GM18951 (cell line): Measurements from ENCODE around the gene ACSS1.
A peak's percentile ranks its signal among the peaks of the same experiment; 100 is the strongest.

ENCODE experiments used
- POLR2A ChIP-seq: IDR thresholded peaks from 4 replicates; pipeline ENCODE4 v1.6.1; 2011; ENCODE audit warnings: mild to moderate bottlenecking; ENCODE audit not compliant: insufficient read length, insufficient read depth; ENCODE audit errors: extremely low read depth
- in situ Hi-C: fragments of 300-500 bp; cut with MboI; formaldehyde crosslinking; loops from one replicate; pipeline ENCODE4 v1.12.0; 2022; ENCODE audit warnings: low sequenced_read_pairs, mixed read lengths, inconsistent platforms; ENCODE audit not compliant: unreplicated experiment

The ACSS1 gene

DNA sequence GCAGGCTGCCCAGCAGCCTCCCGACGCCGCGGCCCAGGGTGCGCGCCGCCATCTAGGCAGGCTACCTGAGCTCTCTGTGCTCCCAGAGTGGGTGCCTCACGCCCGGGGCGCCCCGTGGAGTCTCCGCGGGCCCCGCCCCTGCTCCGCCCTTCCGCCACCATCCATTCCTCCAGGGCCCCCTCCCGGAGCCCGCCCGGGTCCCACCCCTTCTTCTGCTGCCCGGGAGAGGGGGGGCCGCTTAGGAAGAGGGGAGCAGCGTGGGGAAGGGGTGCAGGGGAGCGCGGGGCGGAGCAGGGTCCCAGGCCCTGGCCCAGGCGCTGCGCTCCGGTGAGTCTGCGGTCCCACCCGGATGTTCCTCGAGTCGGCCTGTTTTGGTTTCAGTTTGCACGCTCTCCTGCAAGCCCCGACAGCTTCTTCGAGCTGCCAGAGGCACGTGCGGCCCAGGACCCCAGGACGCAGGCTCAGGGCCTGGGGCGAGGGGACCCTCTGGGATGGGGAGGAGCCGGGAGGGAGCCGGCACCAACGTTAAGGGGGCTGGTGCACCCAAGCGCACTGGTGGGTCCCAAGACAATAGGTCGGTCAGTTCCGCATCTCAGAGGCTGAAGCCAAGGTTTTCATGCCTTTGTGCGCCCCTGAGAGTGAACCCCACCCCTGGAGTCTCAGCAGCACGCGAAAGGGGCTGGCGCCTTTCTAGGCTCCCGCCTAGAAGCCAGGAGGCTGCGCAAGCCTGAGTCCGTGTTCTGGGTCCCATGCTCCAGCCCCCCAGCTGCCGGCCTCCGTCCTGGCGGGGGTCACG, at the start of gene ACSS1:
Gene ACSS1, minus strand, starts transcription at position 89 of the 796 bp plus-strand sequence. Its CDS starts 37 bp downstream, at position 52.
- peak; percentile 86 for TF ChIP-seq POLR2A
- in situ Hi-C loops, result no loop called here

DNA sequence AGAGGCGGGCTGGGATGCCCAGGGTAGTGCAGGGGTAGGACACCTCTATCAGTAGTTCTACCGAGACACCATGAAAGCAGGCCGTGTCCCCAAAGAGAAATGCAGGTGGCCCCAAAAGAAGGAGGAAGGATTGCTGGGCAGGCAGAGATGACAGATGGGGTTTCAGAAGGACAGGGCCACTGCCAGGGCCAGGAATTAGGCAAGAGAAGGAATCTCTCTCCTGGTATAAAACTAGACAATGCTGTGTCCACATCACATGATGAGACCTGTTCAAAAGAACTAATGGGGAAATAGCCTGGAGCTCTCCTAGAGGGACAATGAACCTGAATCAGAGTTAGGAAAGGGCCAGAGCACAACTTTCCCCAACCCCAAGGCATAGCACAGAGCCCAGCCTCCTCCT, 45.6 kb upstream of the ACSS1 start:
- in situ Hi-C loops, result no loop called here
- no peak for TF ChIP-seq POLR2A

DNA sequence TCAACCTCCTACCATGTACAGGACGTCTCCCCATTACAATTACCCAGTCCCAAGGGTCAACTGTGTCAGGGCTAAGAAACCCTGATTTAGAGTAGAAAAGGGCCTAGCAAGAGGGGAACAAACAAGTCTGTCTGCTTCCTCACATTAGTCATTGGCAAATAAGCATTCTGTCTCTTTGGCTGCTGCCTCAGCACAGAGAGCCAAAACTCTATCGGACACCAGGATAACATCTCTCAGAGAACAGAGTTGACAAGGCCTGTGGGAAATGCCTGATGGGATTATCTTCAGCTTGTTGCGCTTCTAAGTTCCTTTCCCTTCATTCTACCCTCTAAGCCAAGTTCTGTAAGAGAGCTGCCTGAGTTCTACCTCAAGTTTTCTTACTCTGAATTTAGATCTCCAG, 43.0 kb upstream of the ACSS1 start:
- in situ Hi-C loops, result no loop called here
- TF ChIP-seq POLR2A, result no peak

DNA sequence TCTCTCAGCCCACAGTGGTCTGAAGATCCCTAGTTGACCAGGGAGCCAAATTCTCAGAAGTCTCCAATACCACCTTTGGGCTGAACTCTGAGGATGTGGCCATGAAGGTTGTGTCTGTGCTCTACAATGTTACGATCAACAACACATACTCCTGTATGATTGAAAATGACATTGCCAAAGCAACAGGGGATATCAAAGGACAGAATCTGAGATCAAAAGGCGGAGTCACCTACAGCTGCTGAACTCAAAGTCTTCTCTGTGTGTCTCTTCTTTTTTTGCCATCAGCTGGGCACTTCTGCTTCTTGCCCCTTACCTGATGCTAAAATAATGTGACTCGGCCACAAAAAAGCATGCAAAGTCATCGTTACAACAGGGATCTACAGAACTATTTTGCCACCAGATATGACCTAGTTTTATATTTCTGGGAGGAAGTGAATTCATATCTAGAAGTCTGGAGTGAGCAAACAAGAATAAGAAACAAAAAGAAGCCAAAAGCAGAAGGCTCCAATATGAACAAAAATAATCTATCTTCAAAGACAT, 41.7 kb upstream of the ACSS1 start:
- in situ Hi-C loops, result no loop called here
- TF ChIP-seq POLR2A, result no peak

DNA sequence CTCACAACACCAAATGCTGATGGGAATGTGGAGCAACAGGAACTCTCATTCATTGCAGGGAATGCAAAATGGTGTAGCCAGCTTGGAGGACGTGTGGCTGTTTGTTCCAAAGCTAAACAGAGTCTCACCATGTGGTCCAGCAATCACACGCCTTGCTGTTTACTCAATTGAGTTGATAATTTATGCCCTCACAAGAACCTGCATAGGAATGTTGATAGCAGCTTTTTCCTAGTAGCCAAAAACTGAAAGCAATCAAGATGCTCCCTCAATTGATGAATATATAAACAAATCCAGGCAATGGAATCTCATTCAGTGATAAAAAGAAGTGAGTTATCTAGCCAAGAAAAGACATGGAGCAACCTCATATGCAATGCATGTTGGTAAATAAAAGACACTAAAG, 39.6 kb upstream of the ACSS1 start:
- no peak for TF ChIP-seq POLR2A
- in situ Hi-C loops, result no loop called here

- TF ChIP-seq POLR2A, result no peak
- in situ Hi-C loops, result no loop called here
Measured at GRCh38 chr20:25090492-25091429, 32.8 kb upstream of the ACSS1 start.

- in situ Hi-C loops, result no loop called here
Measured at GRCh38 chr20:25089662-25090061, 31.7 kb upstream of the ACSS1 start.

GRCh38 chr20:25089096-25089495, 31.2 kb upstream of the ACSS1 start:
- TF ChIP-seq POLR2A, result no peak
- in situ Hi-C loops, result no loop called here

More at GRCh38 chr20:25089662-25090061, 31.7 kb upstream of the ACSS1 start:
- TF ChIP-seq POLR2A, result no peak

GRCh38 chr20:25088267-25088666, 30.3 kb upstream of the ACSS1 start:
- in situ Hi-C loops, result no loop called here
- TF ChIP-seq POLR2A, result no peak

DNA sequence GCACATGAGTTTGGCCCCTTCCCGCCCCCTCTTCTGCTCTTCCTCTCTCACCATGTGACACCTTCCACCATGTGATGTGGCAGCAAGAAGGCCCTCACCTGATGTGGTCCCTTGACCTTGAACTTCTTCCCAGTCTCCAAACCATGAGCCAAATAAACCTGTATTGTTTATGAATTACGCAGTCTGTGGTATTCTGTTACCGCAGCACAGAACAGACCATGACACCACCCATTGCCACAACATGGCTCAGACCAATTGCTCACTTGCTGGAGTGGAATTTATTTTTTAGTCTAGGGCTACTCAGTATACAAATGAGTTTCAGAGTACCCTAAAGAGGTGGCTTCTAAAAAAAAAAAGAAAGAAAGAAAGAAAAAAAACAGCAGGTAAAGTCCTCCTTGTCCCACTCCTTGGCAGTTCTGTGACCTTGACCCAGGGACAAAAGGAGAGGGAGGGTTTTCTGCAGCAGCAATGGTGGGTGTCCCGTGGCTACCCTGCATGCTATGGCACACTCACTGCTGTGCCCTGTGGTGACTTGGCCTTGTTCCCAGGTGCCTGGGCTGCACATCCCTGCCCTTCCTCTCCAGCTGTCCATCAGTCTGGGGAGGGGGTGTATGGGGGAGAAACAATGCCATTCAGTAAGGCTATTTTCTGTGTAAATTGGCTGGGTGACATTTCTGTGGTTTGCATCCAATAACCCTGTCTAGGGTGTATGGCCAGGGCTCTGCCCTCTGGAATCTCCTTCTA, 29.4 kb upstream of the ACSS1 start:
- TF ChIP-seq POLR2A, result no peak
- in situ Hi-C loops, result no loop called here

DNA sequence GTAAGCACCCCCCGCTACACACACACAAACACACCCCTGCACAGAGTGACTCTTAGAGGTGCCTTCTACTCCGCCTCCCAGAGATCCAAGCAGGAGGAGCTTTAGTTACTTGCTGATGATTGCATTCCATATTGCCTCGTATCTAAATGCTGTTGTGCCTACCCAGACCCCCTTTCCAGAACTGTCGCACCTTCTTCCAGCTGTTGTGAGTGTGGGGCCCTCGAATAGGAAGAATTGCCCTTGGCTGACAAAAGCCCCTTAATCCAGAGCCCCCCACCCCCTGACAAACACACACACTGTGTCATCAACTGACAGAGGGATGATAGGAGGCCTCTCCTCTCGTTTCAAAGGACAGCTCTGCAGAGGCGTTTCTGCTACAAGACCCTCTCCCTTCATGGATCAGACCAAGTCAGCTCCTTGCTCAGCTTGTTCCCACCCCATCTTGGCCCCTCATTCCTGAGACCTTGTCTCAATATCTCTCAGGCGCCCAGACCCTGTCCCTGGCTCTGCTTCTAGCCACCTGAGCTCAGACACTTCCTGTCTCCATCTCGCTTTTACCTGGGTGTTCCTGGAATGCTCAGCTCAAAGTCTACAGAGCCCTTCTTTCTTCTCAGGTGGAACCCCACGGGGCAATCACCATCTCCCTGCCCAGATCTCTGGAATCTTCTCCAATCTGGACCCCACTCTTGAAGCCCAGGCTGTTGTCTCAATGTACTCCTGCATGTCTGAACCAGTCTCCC, 28.0 kb upstream of the ACSS1 start:
- no peak for TF ChIP-seq POLR2A
- in situ Hi-C loops, result no loop called here

- TF ChIP-seq POLR2A, result no peak
- in situ Hi-C loops, result no loop called here
Measured at GRCh38 chr20:25084626-25085187, 26.8 kb upstream of the ACSS1 start.
